NCI-H524 (cell line): ENCODE data around the gene PARD6G.

Source experiments
- DNase-seq, 2 experiments: peaks; one replicate each; lab custom pipeline; 2025; lab: John Stamatoyannopoulos, UW

PARD6G gene

GRCh38 chr18:80189531-80189865 lies 57.8 kb downstream of the PARD6G start:
- no peak for DNase-seq

- DNase-seq = no peak
These were observed 58.4 kb downstream of the PARD6G start for GRCh38 chr18:80188643-80189530.

- DNase-seq = no peak
These were observed 59.2 kb downstream of the PARD6G start for GRCh38 chr18:80187956-80188642.

- DNase-seq = no peak
These were observed 61.8 kb downstream of the PARD6G start for GRCh38 chr18:80185545-80185944.

GRCh38 chr18:80184243-80184772 lies 63.0 kb downstream of the PARD6G start:
- no peak for DNase-seq

- DNase-seq = no peak
These were observed 63.9 kb downstream of the PARD6G start for GRCh38 chr18:80183273-80184050.

- DNase-seq = no peak
These were observed 64.5 kb downstream of the PARD6G start for GRCh38 chr18:80182855-80183254.

GRCh38 chr18:80181642-80182461 lies 65.5 kb downstream of the PARD6G start:
- no peak for DNase-seq

GRCh38 chr18:80180778-80181564 lies 66.3 kb downstream of the PARD6G start:
- DNase-seq = no peak

GRCh38 chr18:80179857-80180558 lies 67.3 kb downstream of the PARD6G start:
- no peak for DNase-seq

- no peak for DNase-seq
These were observed 68.1 kb downstream of the PARD6G start for GRCh38 chr18:80178935-80179818.

- DNase-seq = no peak
These were observed 70.2 kb downstream of the PARD6G start for GRCh38 chr18:80177128-80177527.

- no peak for DNase-seq
These were observed 70.8 kb downstream of the PARD6G start for GRCh38 chr18:80176334-80177073.

- no peak for DNase-seq
These were observed 71.7 kb downstream of the PARD6G start for GRCh38 chr18:80175451-80176204.

GRCh38 chr18:80173060-80173459 lies 74.3 kb downstream of the PARD6G start:
- no peak for DNase-seq

- no peak for DNase-seq
These were observed 75.3 kb downstream of the PARD6G start for GRCh38 chr18:80172056-80172455.

- no peak for DNase-seq
These were observed 76.1 kb downstream of the PARD6G start for GRCh38 chr18:80171054-80171872.
